Astrocyte (in vitro differentiated cells and primary cell): ENCODE data around the gene MISP.

ENCODE experiments used
- EZH2 ChIP-seq: IDR thresholded peaks from 2 replicates; pipeline ENCODE4 v1.6.1; 2012; ENCODE audit warnings: mild to moderate bottlenecking, low read length, inconsistent platforms; ENCODE audit not compliant: insufficient read depth
- TF ChIP-seq, protein P1 (sequence below): IDR thresholded peaks from 2 replicates; pipeline ENCODE4 v1.5.1; 2011; ENCODE audit warnings: low read depth, mild to moderate bottlenecking, inconsistent platforms, low read length, moderate library complexity; ENCODE audit not compliant: insufficient read depth

DNA sequence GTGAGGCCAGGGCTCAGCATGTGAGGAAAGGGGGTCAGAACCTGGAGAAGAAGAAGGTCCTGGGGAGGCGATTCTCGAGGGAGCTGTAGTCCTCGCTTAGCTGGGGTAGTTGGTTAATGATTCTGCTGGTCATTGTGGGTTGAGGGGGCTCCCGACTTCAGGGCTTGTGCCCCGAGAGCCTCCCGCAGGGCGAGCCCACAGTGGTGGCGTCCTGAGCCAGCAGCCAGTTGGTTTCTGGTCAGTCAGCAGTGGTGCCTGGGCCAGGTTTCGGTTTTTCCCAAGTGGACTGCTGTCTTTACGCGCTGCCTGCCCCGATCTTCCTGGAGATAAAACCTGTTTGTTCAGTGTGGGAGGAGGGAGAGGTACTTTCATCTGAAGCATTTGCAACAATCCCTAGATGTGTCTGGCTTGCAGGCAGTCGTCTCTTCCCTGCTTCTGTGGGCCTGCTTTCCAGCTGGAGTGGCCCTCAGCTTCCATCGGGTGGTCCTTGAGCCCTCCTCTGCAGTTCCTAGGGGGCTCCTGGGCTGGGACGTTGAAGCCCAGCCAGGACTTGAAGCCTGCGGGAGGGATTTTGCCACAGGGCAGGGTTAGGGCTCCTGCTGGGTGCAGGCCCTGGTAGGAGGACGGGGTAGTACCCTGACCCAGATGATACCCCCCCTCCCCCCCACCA is 49.6 kb downstream of the MISP start:
- TF ChIP-seq, protein P1, sequence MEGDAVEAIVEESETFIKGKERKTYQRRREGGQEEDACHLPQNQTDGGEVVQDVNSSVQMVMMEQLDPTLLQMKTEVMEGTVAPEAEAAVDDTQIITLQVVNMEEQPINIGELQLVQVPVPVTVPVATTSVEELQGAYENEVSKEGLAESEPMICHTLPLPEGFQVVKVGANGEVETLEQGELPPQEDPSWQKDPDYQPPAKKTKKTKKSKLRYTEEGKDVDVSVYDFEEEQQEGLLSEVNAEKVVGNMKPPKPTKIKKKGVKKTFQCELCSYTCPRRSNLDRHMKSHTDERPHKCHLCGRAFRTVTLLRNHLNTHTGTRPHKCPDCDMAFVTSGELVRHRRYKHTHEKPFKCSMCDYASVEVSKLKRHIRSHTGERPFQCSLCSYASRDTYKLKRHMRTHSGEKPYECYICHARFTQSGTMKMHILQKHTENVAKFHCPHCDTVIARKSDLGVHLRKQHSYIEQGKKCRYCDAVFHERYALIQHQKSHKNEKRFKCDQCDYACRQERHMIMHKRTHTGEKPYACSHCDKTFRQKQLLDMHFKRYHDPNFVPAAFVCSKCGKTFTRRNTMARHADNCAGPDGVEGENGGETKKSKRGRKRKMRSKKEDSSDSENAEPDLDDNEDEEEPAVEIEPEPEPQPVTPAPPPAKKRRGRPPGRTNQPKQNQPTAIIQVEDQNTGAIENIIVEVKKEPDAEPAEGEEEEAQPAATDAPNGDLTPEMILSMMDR, result no peak
- TF ChIP-seq EZH2, result no peak
